Body of pancreas (tissue), 4 donors: ENCODE results near the gene USH1G. TPM values are rescaled to one million over a fixed set of nuclear protein-coding genes. Genes with fewer than 3 reads are reported as not detected.

ENCODE experiments used
- ATAC-seq: fragments of 150-250 bp; one replicate; pipeline ENCODE4 v1.9.1; 2016
- DNase-seq, 4 donors: peaks; one replicate each; pipeline ENCODE4 v3.0.0-alpha.2; 2019
- H3K27ac ChIP-seq, 4 donors: fragments of 200-600 bp; sonication (generic); 1 replicate in 3 of 4; 2 replicates in 1 of 4; pipeline versions ENCODE4 v1.5.1 to v1.6.1; 2016 to 2019; ENCODE audit warnings: mild to moderate bottlenecking in 1 of 4, mixed read lengths in 1 of 4, moderate library complexity in 1 of 4
- H3K27me3 ChIP-seq, 2 donors: fragments of 200-600 bp; sonication (generic); one replicate each; pipeline ENCODE4 v1.6.0; 2016; ENCODE audit warnings: mild to moderate bottlenecking in 1 of 2
- H3K36me3 ChIP-seq, 2 donors: fragments of 200-600 bp; sonication (generic); replicated peaks in 1 of 2; 2 replicates each; pipeline ENCODE4 v1.5.1; 2016; ENCODE audit warnings: low read depth in 2 of 2; ENCODE audit not compliant: insufficient read depth in 1 of 2
- H3K4me1 ChIP-seq: fragments of 200-600 bp; sonication (generic); one replicate; pipeline ENCODE4 v1.6.0; 2016
- H3K4me3 ChIP-seq, 2 donors: fragments of 200-600 bp; sonication (generic); 1 replicate in 1 of 2; 2 replicates in 1 of 2; pipeline ENCODE4 v1.5.1; 2016 to 2019
- H3K9me3 ChIP-seq, 3 donors: fragments of 200-600 bp; sonication (generic); 1 replicate in 2 of 3; 2 replicates in 1 of 3; pipeline ENCODE4 v1.5.1; 2016
- POLR2A ChIP-seq, 3 donors: fragments of 450-650 bp; IDR thresholded peaks; one replicate each; pipeline ENCODE4 v1.6.1; 2016; ENCODE audit warnings: antibody characterized with exemption in 3 of 3, mild to moderate bottlenecking in 2 of 3
- WGBS, 2 donors: methylation state at CpG; one replicate each; pipeline ENCODE4 v1.1.5; 2017; 5-methylcytosine and 5-hydroxymethylcytosine counted together
- intact Hi-C: fragments of 100-400 bp; cut with DNase I; formaldehyde crosslinking; loops from one replicate; pipeline ENCODE4 v1.15.1; 2023
- total RNA-seq, 2 donors: library from RNA; depleted of rRNA; stranded (reverse); fragments of >200 nt; gene quantifications; one replicate each; pipeline ENCODE4 v1.1.0, GENCODE V29; 2016
- TF ChIP-seq, protein P1 (sequence below), 7 experiments: fragments of 450-650 bp in 4 of 7; fragments of 200-600 bp in 3 of 7; sonication (generic) in 3 of 7; IDR thresholded peaks; one replicate each; pipeline ENCODE4 v1.5.1; 2016 to 2019; ENCODE audit warnings: antibody characterized with exemption in 7 of 7

USH1G gene
- total RNA-seq, 2 donors from 2014 or later, result under 0.01 TPM; not detected in 1

GRCh38 chr17:74868251-74868907, 54.7 kb downstream of the USH1G start:
- ATAC-seq (no peak), DNase-seq (no peak)
- H3K27me3 ChIP-seq, result no peaks in the 10 kb centered on the region
- H3K27ac ChIP-seq, result no peak overlapping the region
- TF ChIP-seq, protein P1, sequence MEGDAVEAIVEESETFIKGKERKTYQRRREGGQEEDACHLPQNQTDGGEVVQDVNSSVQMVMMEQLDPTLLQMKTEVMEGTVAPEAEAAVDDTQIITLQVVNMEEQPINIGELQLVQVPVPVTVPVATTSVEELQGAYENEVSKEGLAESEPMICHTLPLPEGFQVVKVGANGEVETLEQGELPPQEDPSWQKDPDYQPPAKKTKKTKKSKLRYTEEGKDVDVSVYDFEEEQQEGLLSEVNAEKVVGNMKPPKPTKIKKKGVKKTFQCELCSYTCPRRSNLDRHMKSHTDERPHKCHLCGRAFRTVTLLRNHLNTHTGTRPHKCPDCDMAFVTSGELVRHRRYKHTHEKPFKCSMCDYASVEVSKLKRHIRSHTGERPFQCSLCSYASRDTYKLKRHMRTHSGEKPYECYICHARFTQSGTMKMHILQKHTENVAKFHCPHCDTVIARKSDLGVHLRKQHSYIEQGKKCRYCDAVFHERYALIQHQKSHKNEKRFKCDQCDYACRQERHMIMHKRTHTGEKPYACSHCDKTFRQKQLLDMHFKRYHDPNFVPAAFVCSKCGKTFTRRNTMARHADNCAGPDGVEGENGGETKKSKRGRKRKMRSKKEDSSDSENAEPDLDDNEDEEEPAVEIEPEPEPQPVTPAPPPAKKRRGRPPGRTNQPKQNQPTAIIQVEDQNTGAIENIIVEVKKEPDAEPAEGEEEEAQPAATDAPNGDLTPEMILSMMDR (IDR thresholded peaks at IDR 0.05), result no peak
- no peak for TF ChIP-seq POLR2A (IDR thresholded peaks at IDR 0.05)
- intact Hi-C loops, result loop anchor here (5.0 kb wide), 1 partner anchor 126 kb away; no protein-coding TSS in a partner anchor
- peaks cover 19% of the 10 kb centered on the region for H3K4me1 ChIP-seq
- no peaks in the 10 kb centered on the region for H3K36me3 ChIP-seq
- H3K9me3 ChIP-seq, result no peaks in the 10 kb centered on the region
- H3K4me3 ChIP-seq, result no peak overlapping the region
- 70 to 82% methylated on average over 12 of the region's 12 CpGs for WGBS, 2 donors

DNA sequence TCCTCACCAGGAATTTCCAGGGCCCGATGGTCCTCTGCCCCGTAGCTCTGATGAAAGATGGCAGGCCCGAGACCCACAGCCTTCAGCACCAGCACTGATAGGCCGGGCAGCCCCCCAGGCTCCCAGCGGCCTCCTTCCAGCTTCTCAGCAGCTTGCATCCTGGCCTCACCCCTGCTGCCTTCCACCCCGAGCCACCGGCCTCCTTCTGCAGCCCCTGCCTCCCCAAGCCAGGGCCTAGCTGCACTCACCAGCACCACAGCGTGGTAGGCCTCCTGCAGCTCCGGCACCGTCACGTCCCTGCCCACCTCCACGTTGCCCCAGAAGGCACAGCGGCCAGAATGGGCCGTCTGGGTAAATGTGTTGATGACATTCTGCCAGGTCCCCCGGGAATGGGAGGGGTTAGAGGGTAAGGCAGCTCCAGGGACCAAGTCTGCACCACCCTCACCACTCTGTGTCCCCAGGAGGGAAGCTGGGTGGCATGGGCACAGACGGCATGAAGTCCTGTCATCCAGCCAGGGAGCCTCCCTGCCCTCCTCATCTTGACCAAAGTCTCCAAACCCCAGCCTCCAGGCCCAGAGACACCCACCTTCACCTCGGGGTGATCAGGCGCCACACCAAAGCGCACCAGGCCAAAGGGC, 56.7 kb downstream of the USH1G start:
- H3K27ac ChIP-seq, result no peak overlapping the region
- no peaks in the 10 kb centered on the region for H3K36me3 ChIP-seq
- no peak overlapping the region for H3K4me3 ChIP-seq
- no peak for DNase-seq
- 78 to 81% methylated on average over 7 to 19 of the region's 19 CpGs for WGBS, 2 donors
- TF ChIP-seq, protein P1 (IDR thresholded peaks at IDR 0.05), result no peak
- TF ChIP-seq POLR2A (IDR thresholded peaks at IDR 0.05), result no peak
- no peak for ATAC-seq
- H3K4me1 ChIP-seq, result peaks cover 13% of the 10 kb centered on the region
- H3K27me3 ChIP-seq, result peaks cover 0 to 9% of the 10 kb centered on the region in 2 donors
- H3K9me3 ChIP-seq, result no peaks in the 10 kb centered on the region
- intact Hi-C loops, result loop anchor here (5.0 kb wide), 1 partner anchor 124 kb away; no protein-coding TSS in a partner anchor

Other genes with a start within 250 kb of the USH1G start
- gene CD300LF, start 210.3 kb downstream of the USH1G start, total RNA-seq, result not detected
- gene RAB37, start 186.0 kb downstream of the USH1G start, total RNA-seq, result under 1 TPM; 0.66 to 0.78 TPM
- gene NHERF1, start 174.6 kb downstream of the USH1G start, total RNA-seq, result 10 to 100 TPM; 56.6 to 64.9 TPM
- gene NAT9, start 146.9 kb downstream of the USH1G start, total RNA-seq, result 10 to 100 TPM; 21.8 to 23.3 TPM
- gene GRIN2C, start 63.4 kb downstream of the USH1G start, total RNA-seq, result not detected
- gene FDXR, start 50.3 kb downstream of the USH1G start, total RNA-seq, result 10 to 100 TPM; 14.3 to 25.7 TPM
- gene FADS6, start 29.6 kb downstream of the USH1G start, total RNA-seq, result not detected
- not detected for gene OTOP2, start 1.0 kb upstream of the USH1G start, total RNA-seq
- 1 to 10 TPM in 1 of 2 donors, under 1 TPM in 1; 0.66 to 2.3 TPM for gene OTOP3, start 12.6 kb upstream of the USH1G start, total RNA-seq
- gene HID1, start 49.5 kb upstream of the USH1G start, total RNA-seq, result 100 to 1,000 TPM; 157 to 164 TPM
- gene CDR2L, start 64.4 kb upstream of the USH1G start, total RNA-seq, result 10 to 100 TPM; 11.9 to 18.5 TPM
- 10 to 100 TPM in 1 of 2 donors, not detected in 1; 16.9 TPM for gene MRPL58, start 89.4 kb upstream of the USH1G start, total RNA-seq
- gene ATP5PD, start 123.7 kb upstream of the USH1G start, total RNA-seq, result 100 to 1,000 TPM; 105 to 131 TPM
- gene KCTD2, start 124.0 kb upstream of the USH1G start, total RNA-seq, result 10 to 100 TPM; 11.2 to 12.7 TPM
- gene SLC16A5, start 164.7 kb upstream of the USH1G start, total RNA-seq, result 10 to 100 TPM in 1 of 2 donors, 1 to 10 TPM in 1; 2.1 to 14.8 TPM
- 1 to 10 TPM; 6.7 to 7.9 TPM for gene ARMC7, start 186.7 kb upstream of the USH1G start, total RNA-seq
- gene NT5C, start 208.5 kb upstream of the USH1G start, total RNA-seq, result 10 to 100 TPM; 69.9 to 71.3 TPM
- gene JPT1, start 231.3 kb upstream of the USH1G start, total RNA-seq, result 10 to 100 TPM; 17.4 to 42.5 TPM